ENCODE data around the gene LHX4.
A peak's percentile ranks its signal among the peaks of the same experiment; 100 is the strongest.

LHX4 gene

DNA sequence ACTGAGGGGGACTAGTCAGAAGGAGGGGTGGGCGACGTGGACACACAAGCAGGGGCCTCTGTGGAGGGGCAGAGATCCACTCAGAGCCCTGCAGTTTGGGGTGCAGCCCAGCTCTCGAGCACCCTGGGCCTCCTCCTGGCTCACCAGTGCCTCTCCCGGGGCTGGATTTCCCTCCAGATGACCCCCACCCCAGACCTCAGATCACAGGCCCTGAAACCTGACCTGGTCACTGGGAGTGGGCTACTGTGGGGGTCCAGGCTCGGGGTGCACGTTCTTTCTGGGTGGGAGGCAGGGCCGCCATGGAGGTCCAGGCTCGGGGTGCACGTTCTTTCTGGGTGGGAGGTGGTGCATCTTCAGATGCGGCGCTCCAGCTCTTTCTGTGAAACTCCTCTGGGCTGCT is 10.3 kb upstream of the LHX4 start:
- Histone ChIP-seq H3K27me3 (ENCODE audit: low read depth) (no peaks in the 10 kb centered on the region), H3K36me3 (replicated peaks) (no peaks in the 10 kb centered on the region), H3K9me3 (no peaks in the 10 kb centered on the region), H3K4me1 (no peaks in the 10 kb centered on the region), H3K4me3 (no peak overlapping the region)
- in situ Hi-C loops (cut with MboI; ENCODE audit: low sequenced_read_pairs) = no loop called here
- no peak for DNase-seq (ENCODE audit: low spot score in 2 of 2)

DNA sequence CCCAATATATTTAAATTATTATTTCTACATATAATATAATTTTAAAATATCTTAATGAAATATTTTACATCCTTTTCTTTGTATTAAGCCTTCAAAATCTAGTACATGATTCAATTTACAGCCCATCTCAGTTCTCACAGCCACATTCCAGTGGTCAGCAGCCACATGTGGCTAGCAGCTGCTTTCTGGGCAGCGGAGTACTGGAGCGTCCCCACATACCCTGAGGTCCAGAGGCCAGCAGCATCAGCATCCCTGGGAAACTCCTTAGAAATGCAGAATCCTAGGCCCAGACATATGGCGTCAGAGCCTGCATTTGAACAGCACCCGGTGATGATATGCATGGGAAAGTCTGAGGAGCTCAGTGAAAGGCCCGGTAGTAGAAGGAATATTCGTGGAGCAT is 8.6 kb upstream of the LHX4 start:
- no peaks in the 10 kb centered on the region for H3K9me3 ChIP-seq
- no peak overlapping the region for H3K4me3 ChIP-seq
- no peak for DNase-seq (ENCODE audit: low spot score in 2 of 2)
- H3K27me3 ChIP-seq (ENCODE audit: low read depth) = no peaks in the 10 kb centered on the region
- H3K4me1 ChIP-seq = no peaks in the 10 kb centered on the region
- H3K36me3 ChIP-seq (replicated peaks) = no peaks in the 10 kb centered on the region
- in situ Hi-C loops (cut with MboI; ENCODE audit: low sequenced_read_pairs) = no loop called here

GRCh38 chr1:180224902-180225301 is 5.2 kb upstream of the LHX4 start:
- no peaks in the 10 kb centered on the region for H3K36me3 ChIP-seq (replicated peaks)
- in situ Hi-C loops (cut with MboI; ENCODE audit: low sequenced_read_pairs) = no loop called here

GRCh38 chr1:180225403-180225802 is 4.7 kb upstream of the LHX4 start:
- DNase-seq (ENCODE audit: low spot score in 2 of 2) = no peak
- no peaks in the 10 kb centered on the region for H3K36me3 ChIP-seq (replicated peaks)
- in situ Hi-C loops (cut with MboI; ENCODE audit: low sequenced_read_pairs) = no loop called here
- H3K4me1 ChIP-seq = peaks cover 4% of the 10 kb centered on the region; the same call in 1 of the 2 replicates
- H3K4me3 ChIP-seq = no peak overlapping the region
- H3K9me3 ChIP-seq = no peaks in the 10 kb centered on the region
- H3K27me3 ChIP-seq (ENCODE audit: low read depth) = peaks cover 3% of the 10 kb centered on the region; the same call in 1 of the 2 replicates

More at GRCh38 chr1:180224902-180225301, 5.2 kb upstream of the LHX4 start:
- H3K27me3 ChIP-seq (ENCODE audit: low read depth) = peaks cover 3% of the 10 kb centered on the region; the same call in 1 of the 2 replicates
- DNase-seq (ENCODE audit: low spot score in 2 of 2) = no peak
- H3K9me3 ChIP-seq = no peaks in the 10 kb centered on the region
- no peak overlapping the region for H3K4me3 ChIP-seq
- H3K4me1 ChIP-seq = peaks cover 4% of the 10 kb centered on the region; the same call in 1 of the 2 replicates

DNA sequence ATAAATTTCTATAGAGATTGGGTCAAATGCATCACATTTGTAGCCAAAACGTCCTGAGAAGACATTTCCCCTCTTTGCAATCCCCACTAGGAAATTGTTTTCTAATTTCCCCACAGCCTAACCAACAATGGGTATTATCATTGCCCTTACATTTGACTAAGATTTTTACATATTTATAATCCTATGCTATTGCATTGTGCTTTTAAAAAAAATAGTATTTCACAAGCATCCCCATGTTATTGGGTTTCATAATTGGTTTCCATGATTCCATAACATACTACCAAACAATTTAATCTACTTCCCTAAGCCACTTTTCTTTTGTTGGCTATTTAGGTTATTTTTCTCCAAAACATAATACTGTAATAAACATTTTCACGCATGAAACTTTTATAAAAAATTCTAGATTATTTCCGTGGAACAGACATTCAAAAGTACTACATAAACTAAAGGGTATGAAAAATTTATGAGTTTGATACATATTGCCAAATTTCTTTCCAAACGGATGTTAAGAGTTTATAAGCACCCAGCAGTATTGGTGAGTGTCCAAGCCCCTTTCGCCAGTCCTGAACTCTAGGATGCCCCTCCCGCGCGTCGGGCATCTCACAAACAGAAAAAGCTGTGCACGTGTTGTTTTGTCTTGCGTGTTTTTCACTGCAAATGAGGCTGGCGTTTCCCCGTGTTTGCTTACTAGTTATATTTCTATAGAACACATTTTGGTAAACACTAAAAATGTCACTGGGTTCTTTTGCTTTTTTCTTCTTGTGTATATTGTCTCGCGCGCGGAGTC is 2.0 kb upstream of the LHX4 start:
- Histone ChIP-seq H3K36me3 (replicated peaks) (no peaks in the 10 kb centered on the region), H3K4me1 (peaks cover 4% of the 10 kb centered on the region; the same call in 1 of the 2 replicates), H3K9me3 (no peaks in the 10 kb centered on the region), H3K27me3 (ENCODE audit: low read depth) (peaks cover 3% of the 10 kb centered on the region; the same call in 1 of the 2 replicates), H3K4me3 (no peak overlapping the region)
- in situ Hi-C loops (cut with MboI; ENCODE audit: low sequenced_read_pairs) = no loop called here
- no peak for DNase-seq (ENCODE audit: low spot score in 2 of 2)

DNA sequence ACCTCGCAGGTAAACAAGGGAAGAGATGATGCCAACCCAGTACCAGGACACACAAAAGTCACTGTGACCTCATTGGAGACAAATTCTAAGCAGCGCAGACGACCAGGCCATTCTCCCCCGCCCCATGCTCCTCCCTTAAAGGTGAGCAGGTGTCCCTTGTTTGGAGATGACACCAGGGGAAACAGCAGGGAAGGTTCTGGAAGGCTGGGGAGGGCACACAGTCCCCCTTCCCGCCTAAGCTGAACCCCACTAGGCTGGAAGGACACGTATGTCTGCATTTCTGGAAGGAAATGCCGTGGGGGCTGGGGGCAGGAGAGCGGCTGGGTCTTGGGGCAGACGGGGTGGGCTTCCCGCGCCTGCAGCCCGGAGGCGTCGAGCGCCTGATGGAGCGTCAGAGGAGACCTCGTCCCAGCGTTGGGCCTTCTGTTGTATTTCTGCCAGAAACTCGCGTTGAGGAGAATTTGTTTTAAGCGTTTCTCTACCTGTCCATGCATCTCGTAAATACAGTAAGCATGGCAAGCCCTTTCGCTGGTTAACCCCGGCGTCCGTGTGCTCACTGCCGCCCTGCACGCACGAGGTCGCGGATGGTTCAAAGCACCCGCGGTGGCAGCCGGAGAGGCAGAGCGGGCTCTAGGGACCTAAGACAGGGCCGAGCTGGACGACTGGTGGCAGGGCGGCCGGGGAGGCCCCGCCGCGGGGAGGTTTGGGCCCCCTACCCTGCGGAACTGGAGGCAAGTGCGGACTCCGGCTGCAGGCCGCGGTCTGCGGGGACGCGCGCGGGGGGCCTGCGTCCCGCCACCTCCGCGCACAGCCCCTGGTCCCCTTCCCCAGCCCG is 1.2 kb upstream of the LHX4 start:
- Histone ChIP-seq H3K4me3 (peak overlapping the region; percentile 61), H3K36me3 (replicated peaks) (no peaks in the 10 kb centered on the region), H3K27me3 (ENCODE audit: low read depth) (peaks cover 3% of the 10 kb centered on the region; the same call in 1 of the 2 replicates), H3K4me1 (peaks cover 4% of the 10 kb centered on the region; the same call in 1 of the 2 replicates), H3K9me3 (no peaks in the 10 kb centered on the region)
- in situ Hi-C loops (cut with MboI; ENCODE audit: low sequenced_read_pairs) = no loop called here
- DNase-seq (ENCODE audit: low spot score in 2 of 2) = peak in 1 of 2 experiments; percentile 44

DNA sequence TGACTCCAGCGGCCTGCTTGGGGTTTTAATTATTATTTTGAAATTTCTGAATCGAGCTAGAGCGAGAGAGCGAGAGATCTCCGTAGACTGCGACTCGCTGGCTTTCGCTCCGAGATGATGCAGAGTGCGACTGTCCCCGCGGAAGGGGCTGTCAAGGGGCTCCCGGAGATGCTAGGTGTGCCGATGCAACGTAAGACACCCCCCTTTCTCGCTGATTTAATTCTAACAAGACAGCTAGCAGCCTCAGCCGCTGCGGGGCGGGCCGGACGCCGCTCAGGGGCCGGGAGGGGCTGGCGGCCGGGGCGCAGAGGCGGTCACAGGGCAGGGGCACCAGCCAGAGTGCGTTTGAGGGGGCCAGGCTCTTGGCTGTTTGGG is 339 bp downstream of the LHX4 start:
- DNase-seq (ENCODE audit: low spot score in 2 of 2) = no peak
- Histone ChIP-seq H3K4me3 (peak overlapping the region; percentile 61), H3K36me3 (replicated peaks) (no peaks in the 10 kb centered on the region), H3K27me3 (ENCODE audit: low read depth) (peaks cover 3% of the 10 kb centered on the region; the same call in 1 of the 2 replicates), H3K9me3 (no peaks in the 10 kb centered on the region), H3K4me1 (peaks cover 4% of the 10 kb centered on the region; the same call in 1 of the 2 replicates)
- in situ Hi-C loops (cut with MboI; ENCODE audit: low sequenced_read_pairs) = no loop called here

GRCh38 chr1:180230791-180231505 is 884 bp downstream of the LHX4 start:
- in situ Hi-C loops (cut with MboI; ENCODE audit: low sequenced_read_pairs) = no loop called here
- peak; percentile 21 to 66 for DNase-seq (ENCODE audit: low spot score in 2 of 2)
- H3K27me3 ChIP-seq (ENCODE audit: low read depth) = peaks cover 3% of the 10 kb centered on the region; the same call in 1 of the 2 replicates
- no peaks in the 10 kb centered on the region for H3K9me3 ChIP-seq
- peak overlapping the region; percentile 61 for H3K4me3 ChIP-seq
- H3K4me1 ChIP-seq = peaks cover 4% of the 10 kb centered on the region; the same call in 1 of the 2 replicates
- no peaks in the 10 kb centered on the region for H3K36me3 ChIP-seq (replicated peaks)

- Histone ChIP-seq H3K27me3 (ENCODE audit: low read depth) (peaks cover 3% of the 10 kb centered on the region; the same call in 1 of the 2 replicates), H3K9me3 (no peaks in the 10 kb centered on the region), H3K4me3 (peak overlapping the region; percentile 61), H3K4me1 (peaks cover 4% of the 10 kb centered on the region; the same call in 1 of the 2 replicates), H3K36me3 (replicated peaks) (no peaks in the 10 kb centered on the region)
- in situ Hi-C loops (cut with MboI; ENCODE audit: low sequenced_read_pairs) = no loop called here
- DNase-seq (ENCODE audit: low spot score in 2 of 2) = peak; percentile 47 to 71
Observed at GRCh38 chr1:180231506-180231921, 1.4 kb downstream of the LHX4 start.

GRCh38 chr1:180231936-180232335 is 1.9 kb downstream of the LHX4 start:
- Histone ChIP-seq H3K27me3 (ENCODE audit: low read depth) (peaks cover 3% of the 10 kb centered on the region; the same call in 1 of the 2 replicates), H3K36me3 (replicated peaks) (no peaks in the 10 kb centered on the region), H3K4me3 (peak overlapping the region; percentile 61), H3K4me1 (peaks cover 4% of the 10 kb centered on the region; the same call in 1 of the 2 replicates), H3K9me3 (no peaks in the 10 kb centered on the region)
- in situ Hi-C loops (cut with MboI; ENCODE audit: low sequenced_read_pairs) = no loop called here
- DNase-seq (ENCODE audit: low spot score in 2 of 2) = no peak

GRCh38 chr1:180232521-180233043 is 2.5 kb downstream of the LHX4 start:
- Histone ChIP-seq H3K27me3 (ENCODE audit: low read depth) (peaks cover 3% of the 10 kb centered on the region; the same call in 1 of the 2 replicates), H3K4me1 (peaks cover 4% of the 10 kb centered on the region; the same call in 1 of the 2 replicates), H3K9me3 (no peaks in the 10 kb centered on the region), H3K4me3 (no peak overlapping the region), H3K36me3 (replicated peaks) (no peaks in the 10 kb centered on the region)
- DNase-seq (ENCODE audit: low spot score in 2 of 2) = no peak
- in situ Hi-C loops (cut with MboI; ENCODE audit: low sequenced_read_pairs) = no loop called here

DNA sequence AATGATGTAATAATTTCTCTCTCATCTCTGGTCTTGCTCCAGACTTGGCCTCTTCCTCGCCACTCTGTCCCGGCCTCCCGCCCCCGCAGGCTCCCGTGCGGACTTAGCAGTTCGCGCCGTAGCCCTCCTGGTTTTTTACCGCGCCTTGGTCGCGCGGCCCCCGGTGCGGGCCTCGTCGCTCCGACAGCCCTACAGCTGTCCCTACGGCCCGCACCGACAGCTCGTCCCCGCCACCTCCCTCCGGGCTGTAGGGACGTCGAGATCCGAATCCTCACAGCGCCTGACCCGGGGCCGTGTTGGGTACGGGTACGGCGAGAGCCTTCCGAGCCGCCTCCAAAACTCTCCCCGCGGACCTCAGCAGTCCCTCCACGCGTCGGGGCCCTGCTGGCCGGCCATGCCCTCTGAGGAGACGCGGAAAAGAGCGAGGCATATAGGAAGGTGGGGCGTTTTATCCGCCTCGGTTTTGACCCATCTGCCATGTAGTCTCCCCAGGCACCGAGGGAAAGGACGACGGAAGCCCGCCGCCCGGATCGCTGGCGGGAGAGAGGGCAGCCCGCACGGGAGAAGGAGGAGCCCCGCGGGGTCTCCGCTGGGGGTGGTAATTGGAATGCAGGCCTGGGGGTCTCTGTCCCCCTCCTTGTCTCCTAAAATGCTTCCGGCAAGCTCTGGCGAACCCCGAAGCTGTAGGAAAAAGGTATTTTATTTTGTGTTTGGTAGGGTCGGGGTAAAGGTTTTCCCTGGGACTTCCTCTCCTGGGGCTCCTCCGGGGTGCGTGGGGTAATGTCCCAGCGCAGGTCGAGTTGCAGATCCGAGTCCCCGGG is 3.3 kb downstream of the LHX4 start:
- no peak for DNase-seq (ENCODE audit: low spot score in 2 of 2)
- Histone ChIP-seq H3K36me3 (replicated peaks) (no peaks in the 10 kb centered on the region), H3K4me3 (no peak overlapping the region), H3K9me3 (no peaks in the 10 kb centered on the region), H3K4me1 (peaks cover 12% of the 10 kb centered on the region), H3K27me3 (ENCODE audit: low read depth) (no peaks in the 10 kb centered on the region)
- in situ Hi-C loops (cut with MboI; ENCODE audit: low sequenced_read_pairs) = no loop called here

Data from HAP-1 (cell line).